GM12875 (cell line): Measurements from ENCODE around the gene GRK2.

Experiments
- H3K4me3 ChIP-seq: one replicate; pipeline ENCODE4 v1.5.1; 2011; ENCODE audit warnings: low read depth, low read length, control low read depth
- TF ChIP-seq, protein P1 (sequence below): IDR thresholded peaks from 2 replicates; pipeline ENCODE4 v1.5.1; 2011; ENCODE audit warnings: low read depth, mild to moderate bottlenecking, control low read depth, inconsistent platforms, low read length, moderate library complexity, borderline replicate concordance; ENCODE audit not compliant: insufficient read depth

GRK2 gene

DNA sequence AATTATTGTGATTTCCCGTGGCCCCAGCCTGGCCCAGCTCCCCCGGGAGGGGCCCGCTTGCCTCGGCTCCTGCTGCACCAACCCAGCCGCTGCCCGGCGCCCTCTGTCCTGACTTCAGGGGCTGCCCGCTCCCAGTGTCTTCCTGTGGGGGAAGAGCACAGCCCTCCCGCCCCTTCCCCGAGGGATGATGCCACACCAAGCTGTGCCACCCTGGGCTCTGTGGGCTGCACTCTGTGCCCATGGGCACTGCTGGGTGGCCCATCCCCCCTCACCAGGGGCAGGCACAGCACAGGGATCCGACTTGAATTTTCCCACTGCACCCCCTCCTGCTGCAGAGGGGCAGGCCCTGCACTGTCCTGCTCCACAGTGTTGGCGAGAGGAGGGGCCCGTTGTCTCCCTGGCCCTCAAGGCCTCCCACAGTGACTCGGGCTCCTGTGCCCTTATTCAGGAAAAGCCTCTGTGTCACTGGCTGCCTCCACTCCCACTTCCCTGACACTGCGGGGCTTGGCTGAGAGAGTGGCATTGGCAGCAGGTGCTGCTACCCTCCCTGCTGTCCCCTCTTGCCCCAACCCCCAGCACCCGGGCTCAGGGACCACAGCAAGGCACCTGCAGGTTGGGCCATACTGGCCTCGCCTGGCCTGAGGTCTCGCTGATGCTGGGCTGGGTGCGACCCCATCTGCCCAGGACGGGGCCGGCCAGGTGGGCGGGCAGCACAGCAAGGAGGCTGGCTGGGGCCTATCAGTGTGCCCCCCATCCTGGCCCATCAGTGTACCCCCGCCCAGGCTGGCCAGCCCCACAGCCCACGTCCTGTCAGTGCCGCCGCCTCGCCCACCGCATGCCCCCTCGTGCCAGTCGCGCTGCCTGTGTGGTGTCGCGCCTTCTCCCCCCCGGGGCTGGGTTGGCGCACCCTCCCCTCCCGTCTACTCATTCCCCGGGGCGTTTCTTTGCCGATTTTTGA, 19.5 kb downstream of the GRK2 start:
- TF ChIP-seq, protein P1, sequence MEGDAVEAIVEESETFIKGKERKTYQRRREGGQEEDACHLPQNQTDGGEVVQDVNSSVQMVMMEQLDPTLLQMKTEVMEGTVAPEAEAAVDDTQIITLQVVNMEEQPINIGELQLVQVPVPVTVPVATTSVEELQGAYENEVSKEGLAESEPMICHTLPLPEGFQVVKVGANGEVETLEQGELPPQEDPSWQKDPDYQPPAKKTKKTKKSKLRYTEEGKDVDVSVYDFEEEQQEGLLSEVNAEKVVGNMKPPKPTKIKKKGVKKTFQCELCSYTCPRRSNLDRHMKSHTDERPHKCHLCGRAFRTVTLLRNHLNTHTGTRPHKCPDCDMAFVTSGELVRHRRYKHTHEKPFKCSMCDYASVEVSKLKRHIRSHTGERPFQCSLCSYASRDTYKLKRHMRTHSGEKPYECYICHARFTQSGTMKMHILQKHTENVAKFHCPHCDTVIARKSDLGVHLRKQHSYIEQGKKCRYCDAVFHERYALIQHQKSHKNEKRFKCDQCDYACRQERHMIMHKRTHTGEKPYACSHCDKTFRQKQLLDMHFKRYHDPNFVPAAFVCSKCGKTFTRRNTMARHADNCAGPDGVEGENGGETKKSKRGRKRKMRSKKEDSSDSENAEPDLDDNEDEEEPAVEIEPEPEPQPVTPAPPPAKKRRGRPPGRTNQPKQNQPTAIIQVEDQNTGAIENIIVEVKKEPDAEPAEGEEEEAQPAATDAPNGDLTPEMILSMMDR, result no peak
- no peak overlapping the region for H3K4me3 ChIP-seq

DNA sequence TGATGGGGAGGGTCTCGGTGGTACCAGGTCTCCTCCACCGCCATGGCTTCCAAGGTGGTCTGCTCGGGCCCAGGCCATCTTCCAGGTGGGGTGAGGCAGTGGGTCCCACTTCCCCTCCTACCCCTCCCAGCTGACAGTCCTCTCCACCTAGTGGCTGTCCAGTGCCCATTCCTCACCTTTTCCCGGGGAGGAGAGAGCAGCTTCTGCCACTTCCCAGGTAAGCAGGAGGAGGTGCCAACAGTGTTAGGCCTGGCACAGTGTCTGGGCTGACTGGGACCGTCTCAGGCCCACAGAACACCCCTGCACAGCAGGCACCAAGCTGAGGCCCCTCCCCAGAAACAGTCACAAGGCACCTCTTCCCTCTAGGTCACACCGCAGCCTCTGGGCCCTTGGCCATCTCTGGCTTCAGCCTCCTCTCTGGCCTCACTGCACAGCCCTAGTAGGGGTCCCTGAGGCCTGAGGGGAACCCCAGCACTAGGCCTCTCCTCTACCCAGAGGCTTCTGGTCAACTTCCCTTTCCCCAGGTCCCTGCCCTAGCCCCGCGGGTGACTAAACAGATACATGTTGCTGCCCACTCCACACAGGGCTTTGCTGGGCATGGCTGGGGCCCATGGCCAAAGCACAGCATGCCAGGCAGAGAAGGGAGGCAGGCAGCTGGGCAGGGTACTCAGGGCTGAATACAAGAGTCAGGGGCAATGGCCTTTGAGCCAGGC, 20.5 kb downstream of the GRK2 start:
- TF ChIP-seq, protein P1, result peak; percentile 18; the same call in 1 of the 2 replicates

GRCh38 chr11:67287355-67288197, 21.3 kb downstream of the GRK2 start:
- TF ChIP-seq, protein P1, result no peak
- peak overlapping the region; percentile 71 for H3K4me3 ChIP-seq

More for the DNA sequence above, 20.5 kb downstream of the GRK2 start:
- H3K4me3 ChIP-seq, result no peak overlapping the region

DNA sequence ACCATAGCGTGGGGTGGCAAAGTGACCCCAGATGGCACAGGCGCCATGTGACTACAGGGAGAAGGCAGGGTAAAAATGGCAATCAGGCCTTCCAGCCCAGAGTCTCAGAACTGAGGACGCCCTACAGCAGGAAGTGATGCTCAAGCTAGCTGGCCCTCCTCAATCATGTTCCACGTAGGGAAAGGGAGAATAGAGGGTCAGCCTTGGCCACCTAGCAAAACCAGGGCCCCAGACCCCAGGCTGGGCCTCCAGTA, 21.9 kb downstream of the GRK2 start:
- TF ChIP-seq, protein P1, result no peak
- H3K4me3 ChIP-seq, result peak overlapping the region; percentile 71

GRCh38 chr11:67288452-67289225, 22.4 kb downstream of the GRK2 start:
- H3K4me3 ChIP-seq, result peak overlapping the region; percentile 71
- TF ChIP-seq, protein P1, result peak; percentile 65

- TF ChIP-seq, protein P1, result no peak
Observed at GRCh38 chr11:67289226-67289650, 23.0 kb downstream of the GRK2 start, which contains the start of gene ANKRD13D. ANKRD13D (plus strand) TSS chr11:67289303; CDS start chr11:67289461, 158 bp downstream.

More at GRCh38 chr11:67289226-67289650, 23.0 kb downstream of the GRK2 start, which contains the start of gene ANKRD13D:
- peak within 1 kb of the TSS; percentile 71 for H3K4me3 ChIP-seq
